H1 (cell line): Measurements from ENCODE around the gene PTGIR. TPM values are rescaled to one million over a fixed set of nuclear protein-coding genes. Genes with fewer than 3 reads are reported as not detected.

ENCODE experiments used
- EZH2 ChIP-seq: fragments of 200-600 bp; sonication (generic); IDR thresholded peaks from 2 replicates; pipeline ENCODE4 v1.7.1; 2012; ENCODE audit warnings: low read depth, mild to moderate bottlenecking, moderate library complexity, low read length, inconsistent platforms; ENCODE audit not compliant: severe bottlenecking
- ZNF274 ChIP-seq: IDR thresholded peaks from 2 replicates; pipeline ENCODE4 v1.7.0; 2012; ENCODE audit warnings: low read length, borderline replicate concordance; ENCODE audit errors: extremely low read depth
- polyA plus RNA-seq, 7 experiments: library from polyadenylated mRNA; depleted of rRNA in 3 of 7; stranded (reverse) in 5 of 7; unstranded in 2 of 7; fragments of >200 nt in 5 of 7; fragments of 200-250 nt in 2 of 7; gene quantifications; 1 replicate in 5 of 7; 2 replicates in 1 of 7; 4 replicates in 1 of 7; pipeline versions ENCODE4 v1.2.1 to v1.2.3, GENCODE V29; 2011 to 2013; ENCODE audit warnings: missing spikeins in 2 of 7, mixed read lengths in 2 of 7
- total RNA-seq: library from RNA; stranded (reverse); fragmentation: NEBNext Ultra II Directional; extraction: Animal tissue kit (Norgen Biotek cat#: 25700); gene quantifications from 2 replicates; pipeline ENCODE4 v1.2.1, GENCODE V29; 2021
- TF ChIP-seq, protein P1 (sequence below): fragments of 300-600 bp; sonication (generic); IDR thresholded peaks from 2 replicates; pipeline ENCODE4 v1.7.1; 2012; ENCODE audit warnings: low read length, moderate library complexity, mild to moderate bottlenecking, inconsistent platforms; ENCODE audit not compliant: insufficient replicate concordance

The PTGIR gene
- total and polyA plus RNA-seq, 2 of the 8 experiments (the other 6 are each of a cell fraction or from before 2014, with no cell fraction given): 0.15 TPM; not detected in 1

DNA sequence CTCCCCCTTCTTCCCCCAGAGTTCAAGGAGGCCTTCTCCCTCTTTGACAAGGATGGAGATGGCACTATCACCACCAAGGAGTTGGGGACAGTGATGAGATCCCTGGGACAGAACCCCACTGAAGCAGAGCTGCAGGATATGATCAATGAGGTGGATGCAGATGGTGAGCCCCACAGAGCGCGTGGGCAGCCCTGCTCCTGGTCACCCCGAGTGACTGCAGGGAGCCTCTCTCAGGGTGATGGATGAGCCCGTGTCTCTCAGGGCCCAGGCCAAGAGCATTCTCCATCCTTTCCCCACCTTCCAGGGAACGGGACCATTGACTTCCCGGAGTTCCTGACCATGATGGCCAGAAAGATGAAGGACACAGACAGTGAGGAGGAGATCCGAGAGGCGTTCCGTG, 16.7 kb downstream of the PTGIR start (continued):
- TF ChIP-seq, protein P1, sequence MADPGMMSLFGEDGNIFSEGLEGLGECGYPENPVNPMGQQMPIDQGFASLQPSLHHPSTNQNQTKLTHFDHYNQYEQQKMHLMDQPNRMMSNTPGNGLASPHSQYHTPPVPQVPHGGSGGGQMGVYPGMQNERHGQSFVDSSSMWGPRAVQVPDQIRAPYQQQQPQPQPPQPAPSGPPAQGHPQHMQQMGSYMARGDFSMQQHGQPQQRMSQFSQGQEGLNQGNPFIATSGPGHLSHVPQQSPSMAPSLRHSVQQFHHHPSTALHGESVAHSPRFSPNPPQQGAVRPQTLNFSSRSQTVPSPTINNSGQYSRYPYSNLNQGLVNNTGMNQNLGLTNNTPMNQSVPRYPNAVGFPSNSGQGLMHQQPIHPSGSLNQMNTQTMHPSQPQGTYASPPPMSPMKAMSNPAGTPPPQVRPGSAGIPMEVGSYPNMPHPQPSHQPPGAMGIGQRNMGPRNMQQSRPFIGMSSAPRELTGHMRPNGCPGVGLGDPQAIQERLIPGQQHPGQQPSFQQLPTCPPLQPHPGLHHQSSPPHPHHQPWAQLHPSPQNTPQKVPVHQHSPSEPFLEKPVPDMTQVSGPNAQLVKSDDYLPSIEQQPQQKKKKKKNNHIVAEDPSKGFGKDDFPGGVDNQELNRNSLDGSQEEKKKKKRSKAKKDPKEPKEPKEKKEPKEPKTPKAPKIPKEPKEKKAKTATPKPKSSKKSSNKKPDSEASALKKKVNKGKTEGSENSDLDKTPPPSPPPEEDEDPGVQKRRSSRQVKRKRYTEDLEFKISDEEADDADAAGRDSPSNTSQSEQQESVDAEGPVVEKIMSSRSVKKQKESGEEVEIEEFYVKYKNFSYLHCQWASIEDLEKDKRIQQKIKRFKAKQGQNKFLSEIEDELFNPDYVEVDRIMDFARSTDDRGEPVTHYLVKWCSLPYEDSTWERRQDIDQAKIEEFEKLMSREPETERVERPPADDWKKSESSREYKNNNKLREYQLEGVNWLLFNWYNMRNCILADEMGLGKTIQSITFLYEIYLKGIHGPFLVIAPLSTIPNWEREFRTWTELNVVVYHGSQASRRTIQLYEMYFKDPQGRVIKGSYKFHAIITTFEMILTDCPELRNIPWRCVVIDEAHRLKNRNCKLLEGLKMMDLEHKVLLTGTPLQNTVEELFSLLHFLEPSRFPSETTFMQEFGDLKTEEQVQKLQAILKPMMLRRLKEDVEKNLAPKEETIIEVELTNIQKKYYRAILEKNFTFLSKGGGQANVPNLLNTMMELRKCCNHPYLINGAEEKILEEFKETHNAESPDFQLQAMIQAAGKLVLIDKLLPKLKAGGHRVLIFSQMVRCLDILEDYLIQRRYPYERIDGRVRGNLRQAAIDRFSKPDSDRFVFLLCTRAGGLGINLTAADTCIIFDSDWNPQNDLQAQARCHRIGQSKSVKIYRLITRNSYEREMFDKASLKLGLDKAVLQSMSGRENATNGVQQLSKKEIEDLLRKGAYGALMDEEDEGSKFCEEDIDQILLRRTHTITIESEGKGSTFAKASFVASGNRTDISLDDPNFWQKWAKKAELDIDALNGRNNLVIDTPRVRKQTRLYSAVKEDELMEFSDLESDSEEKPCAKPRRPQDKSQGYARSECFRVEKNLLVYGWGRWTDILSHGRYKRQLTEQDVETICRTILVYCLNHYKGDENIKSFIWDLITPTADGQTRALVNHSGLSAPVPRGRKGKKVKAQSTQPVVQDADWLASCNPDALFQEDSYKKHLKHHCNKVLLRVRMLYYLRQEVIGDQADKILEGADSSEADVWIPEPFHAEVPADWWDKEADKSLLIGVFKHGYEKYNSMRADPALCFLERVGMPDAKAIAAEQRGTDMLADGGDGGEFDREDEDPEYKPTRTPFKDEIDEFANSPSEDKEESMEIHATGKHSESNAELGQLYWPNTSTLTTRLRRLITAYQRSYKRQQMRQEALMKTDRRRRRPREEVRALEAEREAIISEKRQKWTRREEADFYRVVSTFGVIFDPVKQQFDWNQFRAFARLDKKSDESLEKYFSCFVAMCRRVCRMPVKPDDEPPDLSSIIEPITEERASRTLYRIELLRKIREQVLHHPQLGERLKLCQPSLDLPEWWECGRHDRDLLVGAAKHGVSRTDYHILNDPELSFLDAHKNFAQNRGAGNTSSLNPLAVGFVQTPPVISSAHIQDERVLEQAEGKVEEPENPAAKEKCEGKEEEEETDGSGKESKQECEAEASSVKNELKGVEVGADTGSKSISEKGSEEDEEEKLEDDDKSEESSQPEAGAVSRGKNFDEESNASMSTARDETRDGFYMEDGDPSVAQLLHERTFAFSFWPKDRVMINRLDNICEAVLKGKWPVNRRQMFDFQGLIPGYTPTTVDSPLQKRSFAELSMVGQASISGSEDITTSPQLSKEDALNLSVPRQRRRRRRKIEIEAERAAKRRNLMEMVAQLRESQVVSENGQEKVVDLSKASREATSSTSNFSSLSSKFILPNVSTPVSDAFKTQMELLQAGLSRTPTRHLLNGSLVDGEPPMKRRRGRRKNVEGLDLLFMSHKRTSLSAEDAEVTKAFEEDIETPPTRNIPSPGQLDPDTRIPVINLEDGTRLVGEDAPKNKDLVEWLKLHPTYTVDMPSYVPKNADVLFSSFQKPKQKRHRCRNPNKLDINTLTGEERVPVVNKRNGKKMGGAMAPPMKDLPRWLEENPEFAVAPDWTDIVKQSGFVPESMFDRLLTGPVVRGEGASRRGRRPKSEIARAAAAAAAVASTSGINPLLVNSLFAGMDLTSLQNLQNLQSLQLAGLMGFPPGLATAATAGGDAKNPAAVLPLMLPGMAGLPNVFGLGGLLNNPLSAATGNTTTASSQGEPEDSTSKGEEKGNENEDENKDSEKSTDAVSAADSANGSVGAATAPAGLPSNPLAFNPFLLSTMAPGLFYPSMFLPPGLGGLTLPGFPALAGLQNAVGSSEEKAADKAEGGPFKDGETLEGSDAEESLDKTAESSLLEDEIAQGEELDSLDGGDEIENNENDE: no peak
- no peak for TF ChIP-seq EZH2
- no peak for TF ChIP-seq ZNF274
